ENCODE measurements around the gene DPH2. TPM values are rescaled to one million over a fixed set of nuclear protein-coding genes. Genes with fewer than 3 reads are reported as not detected.

The DPH2 gene
- total and polyA plus RNA-seq, 10 of the 15 experiments (the other 5 are each of a cell fraction or from before 2014, with no cell fraction given), result 13.1 to 82.9 (median 52.0) TPM

- TF ChIP-seq EP300 (IDR thresholded peaks at IDR 0.05; ENCODE audit: borderline replicate concordance in 1 of 2, control insufficient read depth in 1 of 2, low read depth in 2 of 2, low read length in 2 of 2) (no peak), NRF1 (conservative IDR thresholded peaks at IDR 0.05; ENCODE audit: low read depth, low read length) (no peak), TCF12 (IDR thresholded peaks at IDR 0.05; ENCODE audit: low read depth, low read length) (no peak), ZNF217 (IDR thresholded peaks at IDR 0.05) (no peak), NR2F1 (conservative IDR thresholded peaks at IDR 0.05) (0 out of 2 replicates have a peak, but pooled peaks have one; percentile 36), SKIL (IDR thresholded peaks at IDR 0.05; ENCODE audit: low read depth, poor library complexity, severe bottlenecking) (no peak), SUPT20H (IDR thresholded peaks at IDR 0.05; ENCODE audit: borderline replicate concordance, control insufficient read depth, low read depth, low read length) (no peak), PAX8 (IDR thresholded peaks at IDR 0.05) (no peak), CREB1 (IDR thresholded peaks at IDR 0.05; ENCODE audit: low read depth) (no peak), CHD1 (IDR thresholded peaks at IDR 0.05; ENCODE audit: low read depth, low read length) (no peak), USF2 (IDR thresholded peaks at IDR 0.05; ENCODE audit: borderline replicate concordance, low read depth, low read length) (no peak), BACH1 (IDR thresholded peaks at IDR 0.05; ENCODE audit: borderline replicate concordance) (no peak), SIX5 (IDR thresholded peaks at IDR 0.05; ENCODE audit: low read depth, low read length, severe bottlenecking) (no peak)
Measured at GRCh38 chr1:43991476-43992231, 21.8 kb downstream of the DPH2 start, which contains the start of gene CCDC24 (continued).

Data from GM12878 (cell line).